Measurements from ENCODE around the gene SLC41A2. TPM values are rescaled to one million over a fixed set of nuclear protein-coding genes. Genes with fewer than 3 reads are reported as not detected.

SLC41A2 gene
- total RNA-seq, 1 donor from 2014 or later: 4.6 TPM

GRCh38 chr12:104971306-104971705 lies 13.2 kb upstream of the SLC41A2 start:
- no peak overlapping the region for H3K27ac ChIP-seq (replicated peaks)
- no peaks in the 10 kb centered on the region for H3K4me1 ChIP-seq
- intact Hi-C loops (cut with micrococcal nuclease): no loop called here
- H3K4me3 ChIP-seq: no peak overlapping the region
- no peaks in the 10 kb centered on the region for H3K9me3 ChIP-seq (replicated peaks)
- TF ChIP-seq, protein P1, sequence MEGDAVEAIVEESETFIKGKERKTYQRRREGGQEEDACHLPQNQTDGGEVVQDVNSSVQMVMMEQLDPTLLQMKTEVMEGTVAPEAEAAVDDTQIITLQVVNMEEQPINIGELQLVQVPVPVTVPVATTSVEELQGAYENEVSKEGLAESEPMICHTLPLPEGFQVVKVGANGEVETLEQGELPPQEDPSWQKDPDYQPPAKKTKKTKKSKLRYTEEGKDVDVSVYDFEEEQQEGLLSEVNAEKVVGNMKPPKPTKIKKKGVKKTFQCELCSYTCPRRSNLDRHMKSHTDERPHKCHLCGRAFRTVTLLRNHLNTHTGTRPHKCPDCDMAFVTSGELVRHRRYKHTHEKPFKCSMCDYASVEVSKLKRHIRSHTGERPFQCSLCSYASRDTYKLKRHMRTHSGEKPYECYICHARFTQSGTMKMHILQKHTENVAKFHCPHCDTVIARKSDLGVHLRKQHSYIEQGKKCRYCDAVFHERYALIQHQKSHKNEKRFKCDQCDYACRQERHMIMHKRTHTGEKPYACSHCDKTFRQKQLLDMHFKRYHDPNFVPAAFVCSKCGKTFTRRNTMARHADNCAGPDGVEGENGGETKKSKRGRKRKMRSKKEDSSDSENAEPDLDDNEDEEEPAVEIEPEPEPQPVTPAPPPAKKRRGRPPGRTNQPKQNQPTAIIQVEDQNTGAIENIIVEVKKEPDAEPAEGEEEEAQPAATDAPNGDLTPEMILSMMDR (IDR thresholded peaks at IDR 0.05; ENCODE audit: borderline replicate concordance): no peak
- H3K36me3 ChIP-seq: no peaks in the 10 kb centered on the region
- H3K27me3 ChIP-seq (ENCODE audit: low read depth): no peaks in the 10 kb centered on the region
- no peak for DNase-seq

GRCh38 chr12:104969343-104969742 lies 11.3 kb upstream of the SLC41A2 start:
- DNase-seq: no peak
- H3K27ac ChIP-seq (replicated peaks): no peak overlapping the region
- H3K27me3 ChIP-seq (ENCODE audit: low read depth): peaks cover 7% of the 10 kb centered on the region
- no peaks in the 10 kb centered on the region for H3K4me1 ChIP-seq
- no peaks in the 10 kb centered on the region for H3K9me3 ChIP-seq (replicated peaks)
- no peaks in the 10 kb centered on the region for H3K36me3 ChIP-seq
- H3K4me3 ChIP-seq: no peak overlapping the region
- intact Hi-C loops (cut with micrococcal nuclease): no loop called here
- TF ChIP-seq, protein P1 (IDR thresholded peaks at IDR 0.05; ENCODE audit: borderline replicate concordance): no peak

DNA sequence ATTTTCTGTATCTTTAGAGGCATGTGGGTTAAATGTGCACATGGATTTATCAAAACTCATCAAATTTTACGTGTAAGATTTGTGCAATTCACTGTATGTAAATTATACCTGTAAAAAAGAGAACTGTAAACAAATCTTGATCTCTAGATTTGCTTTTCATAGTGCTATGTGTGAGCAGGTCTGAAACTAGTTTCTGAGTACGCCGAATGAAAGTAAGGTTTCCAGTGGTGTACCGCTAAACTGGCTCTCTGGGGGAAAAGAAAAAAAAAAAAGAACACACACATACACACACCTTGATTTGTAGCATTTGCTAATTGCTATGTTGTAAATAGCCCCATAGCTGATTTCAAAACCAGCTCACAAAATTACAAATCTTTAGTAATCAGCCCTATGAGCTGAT lies 8.6 kb upstream of the SLC41A2 start:
- intact Hi-C loops (cut with micrococcal nuclease): no loop called here
- DNase-seq: no peak
- TF ChIP-seq, protein P1 (IDR thresholded peaks at IDR 0.05; ENCODE audit: borderline replicate concordance): no peak

DNA sequence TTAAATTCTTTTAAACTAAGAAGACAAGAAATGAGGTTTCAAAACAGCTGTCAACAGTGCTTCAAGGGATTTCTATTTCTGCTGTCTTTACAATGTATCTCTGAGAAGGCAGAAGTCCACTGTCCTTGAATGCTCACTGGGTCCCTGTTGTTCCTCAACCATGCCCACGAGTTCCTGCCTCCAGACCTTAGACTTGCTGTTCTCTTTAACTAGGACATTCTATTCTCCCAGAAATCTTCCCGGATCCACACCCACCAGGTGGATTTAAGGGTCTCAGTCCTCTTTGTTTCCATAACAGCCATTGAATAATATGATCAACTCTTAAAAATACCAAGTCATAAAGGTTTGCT lies 6.7 kb upstream of the SLC41A2 start:
- Histone ChIP-seq H3K27me3 (ENCODE audit: low read depth) (peaks cover 49% of the 10 kb centered on the region), H3K4me3 (no peak overlapping the region), H3K4me1 (no peaks in the 10 kb centered on the region), H3K36me3 (no peaks in the 10 kb centered on the region), H3K9me3 (replicated peaks) (no peaks in the 10 kb centered on the region), H3K27ac (replicated peaks) (no peak overlapping the region)
- no peak for DNase-seq
- intact Hi-C loops (cut with micrococcal nuclease): no loop called here
- TF ChIP-seq, protein P1 (IDR thresholded peaks at IDR 0.05; ENCODE audit: borderline replicate concordance): no peak

More for the DNA sequence above, 8.6 kb upstream of the SLC41A2 start:
- Histone ChIP-seq H3K36me3 (no peaks in the 10 kb centered on the region), H3K4me1 (no peaks in the 10 kb centered on the region), H3K27ac (replicated peaks) (no peak overlapping the region), H3K4me3 (no peak overlapping the region), H3K9me3 (replicated peaks) (no peaks in the 10 kb centered on the region), H3K27me3 (ENCODE audit: low read depth) (peaks cover 30% of the 10 kb centered on the region)

DNA sequence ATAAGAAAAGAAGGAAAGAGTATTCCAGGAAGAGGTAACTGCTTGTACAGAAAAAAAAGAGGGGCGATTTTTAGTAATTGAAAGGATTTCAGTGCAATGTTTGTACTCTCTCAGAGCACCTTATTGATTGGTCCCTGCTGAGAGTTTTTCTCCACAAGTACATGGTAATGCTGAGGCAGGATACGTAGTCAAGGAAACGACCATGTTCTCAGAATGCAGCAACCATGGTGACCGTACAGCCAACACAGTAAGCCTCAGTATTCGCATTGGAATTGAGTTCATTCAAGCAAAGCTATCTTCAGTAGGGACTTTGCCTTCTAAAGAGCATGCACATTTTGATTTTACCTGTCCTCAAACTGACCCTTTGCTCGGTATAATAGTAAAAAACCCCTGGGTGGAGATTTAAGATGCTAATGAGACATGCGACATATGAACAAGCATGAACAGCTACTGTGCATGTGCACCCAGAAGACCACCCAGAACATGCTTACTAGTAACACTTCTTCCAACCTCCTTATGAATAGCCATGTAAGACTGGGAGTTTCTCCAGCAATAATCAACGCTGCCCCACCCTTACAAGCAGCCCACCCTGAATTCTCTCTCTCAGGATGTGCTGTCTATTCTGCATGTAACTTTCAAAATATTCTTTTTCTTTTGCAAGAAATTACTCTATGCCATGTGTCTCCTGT lies 6.2 kb upstream of the SLC41A2 start:
- TF ChIP-seq, protein P1 (IDR thresholded peaks at IDR 0.05; ENCODE audit: borderline replicate concordance): no peak
- intact Hi-C loops (cut with micrococcal nuclease): no loop called here
- Histone ChIP-seq H3K27ac (replicated peaks) (no peak overlapping the region), H3K4me1 (peaks cover 3% of the 10 kb centered on the region), H3K4me3 (no peak overlapping the region), H3K27me3 (ENCODE audit: low read depth) (peaks cover 53% of the 10 kb centered on the region), H3K36me3 (no peaks in the 10 kb centered on the region), H3K9me3 (replicated peaks) (no peaks in the 10 kb centered on the region)
- no peak for DNase-seq
